Cardiac muscle cell (in vitro differentiated cells and primary cell): Measurements from ENCODE around the gene SRSF4. TPM values are rescaled to one million over a fixed set of nuclear protein-coding genes. Genes with fewer than 3 reads are reported as not detected.
A peak's percentile ranks its signal among the peaks of the same experiment; 100 is the strongest.
"Not testable (repeated sequence)": the region's sequence is repeated elsewhere in the genome, so short reads cannot be mapped to it uniquely, and the experiment has no call there.

ENCODE experiments used
- DNase-seq, 2 donors: peaks; one replicate each; pipeline versions ENCODE4 v3.0.0 to v3.0.0-alpha.2; 2010 to 2017; ENCODE audit warnings: low read depth in 1 of 2, low spot score in 1 of 2
- H3K27ac ChIP-seq: fragments of 200-600 bp; sonication (generic); 2 replicates; pipeline ENCODE4 v1.5.1; 2016
- H3K27me3 ChIP-seq: fragments of 200-600 bp; sonication (generic); 2 replicates; pipeline ENCODE4 v1.6.0; 2016; ENCODE audit warnings: control low read depth
- H3K36me3 ChIP-seq: fragments of 200-600 bp; sonication (generic); 2 replicates; pipeline ENCODE4 v1.5.1; 2016; ENCODE audit warnings: control low read depth
- H3K4me1 ChIP-seq: fragments of 200-600 bp; sonication (generic); 2 replicates; pipeline ENCODE4 v1.8.1; 2017; ENCODE audit warnings: low read depth, mild to moderate bottlenecking, mixed run types
- H3K4me3 ChIP-seq: fragments of 200-600 bp; sonication (generic); 2 replicates; pipeline ENCODE4 v1.5.1; 2016; ENCODE audit warnings: mild to moderate bottlenecking
- H3K9me3 ChIP-seq: fragments of 200-600 bp; sonication (generic); 2 replicates; pipeline ENCODE4 v1.5.1; 2017; ENCODE audit warnings: low read depth, mild to moderate bottlenecking, control low read depth
- polyA plus RNA-seq: library from polyadenylated mRNA; unstranded; fragments of >200 nt; fragmentation: Nextera tagmentation; extraction: Ambion mirVana; gene quantifications from 2 replicates; pipeline ENCODE4 v1.2.1, GENCODE V29; 2016
- total RNA-seq: library from RNA; depleted of rRNA; stranded (reverse); fragments of >200 nt; gene quantifications from 2 replicates; pipeline ENCODE4 v1.2.3, GENCODE V29; 2016
- TF ChIP-seq, protein P1 (sequence below): IDR thresholded peaks from 2 replicates; pipeline ENCODE4 v1.5.1; 2012; ENCODE audit warnings: low read depth, mild to moderate bottlenecking, low read length

SRSF4 gene
- total and polyA plus RNA-seq, 2 experiments from 2014 or later = 72.3 to 92.6 TPM

DNA sequence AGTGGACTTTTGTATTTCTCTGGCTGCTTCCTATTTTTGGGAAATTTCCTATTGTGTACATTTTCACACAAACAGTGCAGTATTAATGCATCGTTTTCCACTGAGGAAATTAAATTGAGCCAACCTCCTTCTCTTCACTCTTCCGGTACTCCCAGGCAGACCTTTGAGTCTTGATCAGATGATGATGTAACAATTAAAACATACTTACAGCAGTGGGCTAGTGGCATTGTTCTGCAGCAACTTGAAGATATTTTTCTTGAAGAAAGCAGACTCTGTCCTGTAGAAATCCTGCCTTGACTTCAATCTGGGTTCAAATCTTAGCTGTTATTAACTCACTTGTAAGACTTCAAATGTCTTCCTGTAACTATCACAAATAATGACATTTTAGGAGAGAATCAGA lies 39.0 kb downstream of the SRSF4 start:
- TF ChIP-seq, protein P1, sequence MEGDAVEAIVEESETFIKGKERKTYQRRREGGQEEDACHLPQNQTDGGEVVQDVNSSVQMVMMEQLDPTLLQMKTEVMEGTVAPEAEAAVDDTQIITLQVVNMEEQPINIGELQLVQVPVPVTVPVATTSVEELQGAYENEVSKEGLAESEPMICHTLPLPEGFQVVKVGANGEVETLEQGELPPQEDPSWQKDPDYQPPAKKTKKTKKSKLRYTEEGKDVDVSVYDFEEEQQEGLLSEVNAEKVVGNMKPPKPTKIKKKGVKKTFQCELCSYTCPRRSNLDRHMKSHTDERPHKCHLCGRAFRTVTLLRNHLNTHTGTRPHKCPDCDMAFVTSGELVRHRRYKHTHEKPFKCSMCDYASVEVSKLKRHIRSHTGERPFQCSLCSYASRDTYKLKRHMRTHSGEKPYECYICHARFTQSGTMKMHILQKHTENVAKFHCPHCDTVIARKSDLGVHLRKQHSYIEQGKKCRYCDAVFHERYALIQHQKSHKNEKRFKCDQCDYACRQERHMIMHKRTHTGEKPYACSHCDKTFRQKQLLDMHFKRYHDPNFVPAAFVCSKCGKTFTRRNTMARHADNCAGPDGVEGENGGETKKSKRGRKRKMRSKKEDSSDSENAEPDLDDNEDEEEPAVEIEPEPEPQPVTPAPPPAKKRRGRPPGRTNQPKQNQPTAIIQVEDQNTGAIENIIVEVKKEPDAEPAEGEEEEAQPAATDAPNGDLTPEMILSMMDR = no peak
- DNase-seq = no peak
- Histone ChIP-seq H3K4me1 (no peaks in the 10 kb centered on the region), H3K27ac (no peak overlapping the region), H3K4me3 (no peak overlapping the region), H3K36me3 (peaks cover 4% of the 10 kb centered on the region), H3K27me3 (no peaks in the 10 kb centered on the region), H3K9me3 (no peaks in the 10 kb centered on the region)

DNA sequence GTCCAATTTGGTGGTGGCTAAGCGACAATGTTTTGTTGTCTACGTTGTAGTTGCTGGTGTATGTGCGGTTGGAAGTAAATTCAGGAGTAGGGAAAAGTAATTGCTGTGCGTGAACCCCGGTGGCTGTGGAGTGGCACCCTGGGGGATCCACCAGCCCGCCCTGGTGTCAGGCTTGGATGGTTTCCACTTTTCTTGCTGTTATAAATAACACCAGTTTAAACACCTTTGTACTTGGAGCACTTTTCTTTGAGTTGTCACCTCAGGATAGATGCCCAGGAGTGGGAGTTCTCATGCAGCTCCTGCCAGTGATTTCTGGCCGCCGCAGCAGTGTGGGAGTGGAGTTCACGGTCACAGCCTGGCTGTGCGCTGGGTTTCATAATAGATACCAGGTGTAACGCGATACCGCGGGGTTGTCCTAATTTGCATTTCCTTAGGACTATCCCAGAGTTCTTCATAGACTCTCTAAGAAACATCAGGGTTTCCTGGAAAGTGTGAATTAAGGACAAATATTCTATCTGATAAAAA lies 45.2 kb downstream of the SRSF4 start:
- no peak overlapping the region for H3K4me3 ChIP-seq
- no peaks in the 10 kb centered on the region for H3K36me3 ChIP-seq
- no peaks in the 10 kb centered on the region for H3K27me3 ChIP-seq
- peak in 1 of 2 donors; percentile 72 for DNase-seq
- no peaks in the 10 kb centered on the region for H3K4me1 ChIP-seq
- H3K27ac ChIP-seq = no peak overlapping the region
- no peaks in the 10 kb centered on the region for H3K9me3 ChIP-seq
- TF ChIP-seq, protein P1 = no peak

DNA sequence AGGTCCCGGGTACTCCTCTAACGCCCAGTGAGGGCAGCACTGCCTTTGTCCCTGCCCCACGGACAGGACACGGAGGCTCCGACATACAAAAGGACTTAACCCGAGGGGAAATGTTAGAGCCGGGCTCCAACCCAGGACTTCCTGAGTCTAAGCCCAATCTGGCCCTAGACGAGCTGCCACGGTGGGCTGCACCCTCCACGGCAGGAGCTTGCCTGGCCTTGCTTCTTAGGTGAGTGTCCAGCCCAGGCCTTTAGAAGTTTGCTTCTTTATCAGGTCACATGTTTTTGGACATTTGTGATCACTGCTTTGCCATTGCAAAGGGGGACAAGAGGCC lies 47.0 kb downstream of the SRSF4 start:
- no peaks in the 10 kb centered on the region for H3K27me3 ChIP-seq
- TF ChIP-seq, protein P1 = no peak
- no peaks in the 10 kb centered on the region for H3K9me3 ChIP-seq
- no peak overlapping the region for H3K4me3 ChIP-seq
- DNase-seq = no peak
- no peaks in the 10 kb centered on the region for H3K4me1 ChIP-seq
- H3K36me3 ChIP-seq = no peaks in the 10 kb centered on the region
- H3K27ac ChIP-seq = no peak overlapping the region

DNA sequence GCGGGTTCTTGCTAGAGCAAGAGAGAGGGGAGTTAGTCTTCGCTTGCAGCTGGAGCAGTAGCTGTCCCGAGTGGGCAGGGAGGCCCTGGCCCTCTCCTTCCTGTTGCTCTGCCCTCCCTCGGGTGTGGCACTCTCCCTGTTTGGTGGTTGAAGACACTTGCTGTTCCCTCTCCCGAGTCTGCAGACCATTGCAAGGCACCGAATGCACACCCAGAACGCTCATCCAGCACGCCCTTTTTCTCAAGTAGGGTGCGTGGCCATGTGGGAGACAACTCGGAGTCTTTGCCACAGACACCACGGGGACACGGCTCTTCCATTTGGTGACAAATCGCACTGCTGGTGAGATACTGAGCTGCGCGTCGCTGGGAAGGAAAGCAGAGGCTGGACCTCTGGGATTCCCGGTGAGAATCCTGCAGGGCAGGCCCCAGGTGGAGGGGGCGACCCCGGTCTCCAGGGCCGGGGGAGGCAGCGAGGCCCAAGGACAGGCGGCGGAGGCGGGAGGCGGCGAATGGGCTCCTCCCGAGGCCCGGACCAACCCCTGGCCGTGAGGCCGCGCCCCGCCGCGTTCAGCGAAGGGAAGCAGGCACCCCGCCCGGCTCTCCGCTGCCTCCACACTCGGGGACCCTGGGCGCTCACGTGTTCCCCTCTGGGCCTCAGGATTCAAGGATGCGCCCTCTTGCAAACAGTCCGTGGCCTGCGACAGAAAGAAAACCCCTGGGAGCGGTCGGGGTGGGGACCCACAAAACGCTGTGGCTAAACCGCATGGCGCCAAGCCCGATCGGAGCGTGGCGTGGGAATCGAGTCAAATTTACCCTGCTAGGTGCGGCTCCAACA lies 47.6 kb downstream of the SRSF4 start:
- TF ChIP-seq, protein P1 = no peak
- no peak overlapping the region for H3K4me3 ChIP-seq
- H3K9me3 ChIP-seq = no peaks in the 10 kb centered on the region
- DNase-seq = no peak
- no peaks in the 10 kb centered on the region for H3K27me3 ChIP-seq
- no peaks in the 10 kb centered on the region for H3K36me3 ChIP-seq
- no peaks in the 10 kb centered on the region for H3K4me1 ChIP-seq
- no peak overlapping the region for H3K27ac ChIP-seq

DNA sequence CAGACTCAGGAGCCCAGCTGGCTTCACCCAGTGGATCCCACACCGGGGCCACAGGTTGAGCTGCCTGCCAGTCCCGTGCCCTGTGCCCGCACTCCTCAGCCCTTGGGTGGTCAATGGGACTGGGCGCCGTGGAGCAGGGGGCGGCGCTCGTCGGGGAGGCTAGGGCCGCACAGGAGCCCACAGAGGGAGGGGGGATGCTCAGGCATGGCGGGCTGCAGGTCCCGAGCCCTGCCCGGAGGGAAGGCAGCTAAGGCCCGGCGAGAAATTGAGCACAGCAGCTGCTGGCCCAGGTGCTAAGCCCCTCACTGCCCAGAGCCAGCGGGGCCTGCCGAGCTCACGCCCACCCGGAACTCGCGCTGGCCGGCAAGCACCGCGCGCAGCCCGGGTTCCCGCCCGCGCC lies 50.6 kb downstream of the SRSF4 start:
- DNase-seq, H3K27me3 ChIP-seq, H3K9me3 ChIP-seq, H3K4me3 ChIP-seq, H3K27ac ChIP-seq, H3K36me3 ChIP-seq, H3K4me1 ChIP-seq: not testable (repeated sequence)

DNA sequence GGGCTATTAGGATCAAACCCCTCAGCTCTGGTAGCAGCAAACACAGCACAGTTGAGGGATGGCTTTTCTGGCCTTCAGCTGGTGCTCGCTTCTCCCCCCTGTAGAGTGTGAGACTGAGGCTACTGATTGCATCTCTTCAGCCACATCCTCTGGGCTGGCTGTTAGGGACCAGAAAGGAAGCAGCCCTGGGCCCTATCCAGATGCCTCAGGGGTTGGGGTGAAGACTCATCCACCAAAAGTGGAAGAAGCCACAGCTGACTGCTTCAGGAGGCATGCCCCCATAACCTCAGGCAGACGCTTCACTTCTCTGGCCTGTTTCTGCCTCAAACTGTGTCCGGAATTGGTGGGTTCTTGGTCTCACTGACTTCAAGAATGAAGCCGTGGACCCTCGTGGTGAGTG lies 51.8 kb downstream of the SRSF4 start:
- TF ChIP-seq, protein P1 = no peak
- H3K27ac ChIP-seq = no peak overlapping the region
- DNase-seq = no peak
- H3K4me1 ChIP-seq = no peaks in the 10 kb centered on the region
- H3K4me3 ChIP-seq = no peak overlapping the region
- no peaks in the 10 kb centered on the region for H3K27me3 ChIP-seq
- no peaks in the 10 kb centered on the region for H3K36me3 ChIP-seq
- no peaks in the 10 kb centered on the region for H3K9me3 ChIP-seq
